HG03108 (cell line): ENCODE measurements around the gene STN1.
A peak's percentile ranks its signal among the peaks of the same experiment; 100 is the strongest.

ENCODE experiments used
- ATAC-seq: cut with Tn5 transposase; IDR thresholded peaks from one replicate; pipeline ENCODE4 v1.9.1; 2021; ENCODE audit warnings: moderate library complexity; ENCODE audit not compliant: unreplicated experiment

Gene STN1, protein sequence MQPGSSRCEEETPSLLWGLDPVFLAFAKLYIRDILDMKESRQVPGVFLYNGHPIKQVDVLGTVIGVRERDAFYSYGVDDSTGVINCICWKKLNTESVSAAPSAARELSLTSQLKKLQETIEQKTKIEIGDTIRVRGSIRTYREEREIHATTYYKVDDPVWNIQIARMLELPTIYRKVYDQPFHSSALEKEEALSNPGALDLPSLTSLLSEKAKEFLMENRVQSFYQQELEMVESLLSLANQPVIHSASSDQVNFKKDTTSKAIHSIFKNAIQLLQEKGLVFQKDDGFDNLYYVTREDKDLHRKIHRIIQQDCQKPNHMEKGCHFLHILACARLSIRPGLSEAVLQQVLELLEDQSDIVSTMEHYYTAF

DNA sequence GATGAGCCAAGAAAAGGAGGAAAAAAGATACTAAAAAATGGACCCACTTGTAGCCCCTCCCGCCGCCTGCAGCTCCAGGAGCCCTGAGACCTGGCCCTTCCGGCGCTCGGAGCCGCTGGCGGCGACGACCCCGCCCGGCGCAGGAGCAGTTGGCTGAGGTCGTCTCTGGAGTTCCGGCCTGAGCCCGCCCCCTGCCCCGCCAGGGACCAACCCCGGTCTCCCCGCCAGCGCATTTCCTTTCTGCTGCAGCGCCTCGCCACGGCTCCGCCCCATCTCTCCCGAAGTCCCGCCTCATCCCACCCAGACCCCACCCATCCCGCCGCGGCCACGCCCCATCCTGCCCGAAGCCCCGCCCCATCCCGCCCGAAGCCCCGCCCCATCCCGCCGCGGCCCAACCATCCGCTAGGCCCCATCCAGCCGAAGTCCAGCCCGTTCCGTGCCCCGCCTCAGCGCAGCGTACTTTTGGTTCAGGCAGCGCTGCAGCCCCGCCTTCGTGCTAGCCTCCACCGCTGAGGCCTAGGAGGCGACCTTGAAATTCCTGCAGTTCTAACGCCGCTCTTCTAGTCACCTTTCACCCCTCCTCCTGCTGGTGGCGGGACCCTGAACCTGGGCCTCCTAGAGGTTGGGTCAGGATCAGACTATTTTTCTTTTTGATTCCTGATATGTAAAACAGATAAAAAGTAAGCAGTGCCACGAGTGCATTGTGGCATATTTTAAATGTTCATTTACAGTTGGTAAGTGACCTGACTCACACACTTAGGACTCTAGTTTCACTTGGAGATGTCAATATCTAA is at the start of gene STN1:
Gene STN1, minus strand, starts transcription at position 132 of the 794 bp plus-strand sequence. CDS start 590 bp downstream, outside the sequence.
- peak; percentile 85 for ATAC-seq

DNA sequence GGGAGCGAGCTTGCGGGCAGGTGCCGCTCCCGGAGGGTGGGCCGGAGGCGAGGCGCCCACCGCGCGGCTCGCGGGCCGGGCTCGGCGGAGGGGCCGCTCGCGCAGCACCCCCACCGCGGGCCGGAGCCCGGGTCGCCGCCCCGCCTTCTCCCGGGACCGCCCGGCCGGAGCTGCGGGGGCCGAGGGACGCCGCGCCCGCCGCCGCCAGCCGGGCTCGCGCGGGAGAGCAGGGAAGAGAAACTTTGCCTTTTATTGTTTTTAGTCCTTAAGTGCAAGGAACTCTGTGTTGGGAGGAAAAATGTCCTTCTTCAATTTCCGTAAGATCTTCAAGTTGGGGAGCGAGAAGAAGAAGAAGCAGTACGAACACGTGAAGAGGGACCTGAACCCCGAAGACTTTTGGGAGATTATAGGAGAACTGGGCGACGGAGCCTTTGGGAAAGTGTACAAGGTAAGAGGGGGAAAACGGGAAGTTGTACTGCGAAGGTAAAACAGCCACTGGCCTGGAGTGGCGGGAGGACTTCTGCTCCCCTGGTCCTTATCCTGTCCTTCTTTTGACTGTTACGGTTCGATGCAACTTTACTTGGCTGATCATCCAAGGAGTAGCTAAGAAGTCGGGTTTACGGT is 49.6 kb upstream of the STN1 start:
- ATAC-seq = peak; percentile 39

DNA sequence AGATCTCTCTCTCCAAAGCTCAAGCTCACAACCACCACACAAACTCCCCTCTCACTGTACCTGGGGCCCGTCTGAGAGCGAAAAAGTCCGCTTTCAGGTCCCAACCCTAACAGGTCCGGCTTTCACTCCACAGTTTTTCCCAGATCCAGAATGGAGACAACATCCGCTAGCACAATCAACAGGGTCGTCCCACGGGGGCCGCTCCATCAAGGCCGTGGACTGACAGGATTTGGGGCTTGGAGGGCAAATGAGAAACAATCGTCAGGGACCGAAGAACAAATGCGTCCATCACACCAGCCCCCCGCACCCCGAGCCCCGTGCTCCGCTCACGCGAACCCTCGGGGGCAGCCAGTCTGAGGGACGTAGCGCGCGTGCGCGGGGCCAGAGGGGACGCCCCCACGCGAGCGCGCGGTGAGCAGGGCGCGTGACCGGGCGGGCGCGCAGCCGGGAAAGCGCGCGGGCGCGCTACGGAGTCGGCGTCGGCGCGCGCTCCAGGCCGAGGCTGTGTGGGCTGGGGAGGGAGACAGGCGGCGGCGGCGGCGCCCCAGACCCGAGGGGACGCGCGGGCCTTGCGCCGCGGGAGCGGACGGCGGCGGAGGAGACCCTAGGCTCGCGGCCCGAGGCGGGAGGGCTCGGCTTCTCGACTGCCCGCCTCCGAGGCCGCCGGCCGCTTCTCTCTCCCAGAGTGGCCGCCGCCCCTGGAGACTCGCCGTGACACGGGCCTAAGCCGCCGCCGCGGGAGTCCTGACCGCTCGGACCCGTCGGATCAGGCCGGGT is 48.9 kb upstream of the STN1 start, which contains the start of gene SLK:
Gene SLK, plus strand, starts transcription at position 470 of the 777 bp plus-strand sequence. CDS start 606 bp downstream, outside the sequence.
- ATAC-seq = peak; percentile 79

DNA sequence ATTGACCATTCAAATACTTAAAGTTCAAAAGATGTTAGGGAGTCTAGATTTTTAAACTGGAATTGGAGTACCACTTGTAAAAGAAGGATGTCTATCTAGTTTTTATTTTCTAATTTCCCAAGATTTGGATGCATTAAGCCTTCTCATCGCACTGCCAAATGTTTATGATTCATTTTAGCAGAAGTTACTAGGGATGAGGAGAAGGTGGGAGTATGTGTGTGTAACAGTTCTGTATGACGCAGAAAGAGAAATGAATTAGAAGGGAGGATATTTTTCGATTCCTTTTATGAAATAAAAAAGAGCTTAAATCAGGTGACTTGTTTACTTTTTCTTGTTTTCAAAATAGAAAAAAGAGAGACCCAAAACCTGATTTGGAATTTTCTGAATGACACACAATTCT is 42.1 kb upstream of the STN1 start:
- ATAC-seq = no peak

DNA sequence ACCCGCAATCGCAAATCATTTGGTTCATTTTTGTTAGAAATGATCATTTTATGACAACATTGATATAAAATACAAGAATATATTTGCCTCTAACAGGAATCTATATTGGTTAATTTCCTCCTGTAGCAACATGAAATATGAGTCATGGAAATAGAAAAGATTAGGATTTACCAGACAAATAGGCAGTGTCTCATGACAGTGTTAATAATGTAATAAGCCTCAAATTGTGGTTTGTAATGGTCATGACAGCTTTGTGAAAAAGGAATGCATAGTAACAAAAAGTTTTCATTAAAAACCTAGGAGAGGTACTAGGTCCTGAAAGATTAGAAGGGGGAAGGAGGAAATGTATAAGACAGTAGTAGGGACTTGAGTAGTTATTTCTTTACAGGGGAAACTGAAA is 41.0 kb upstream of the STN1 start:
- no peak for ATAC-seq

DNA sequence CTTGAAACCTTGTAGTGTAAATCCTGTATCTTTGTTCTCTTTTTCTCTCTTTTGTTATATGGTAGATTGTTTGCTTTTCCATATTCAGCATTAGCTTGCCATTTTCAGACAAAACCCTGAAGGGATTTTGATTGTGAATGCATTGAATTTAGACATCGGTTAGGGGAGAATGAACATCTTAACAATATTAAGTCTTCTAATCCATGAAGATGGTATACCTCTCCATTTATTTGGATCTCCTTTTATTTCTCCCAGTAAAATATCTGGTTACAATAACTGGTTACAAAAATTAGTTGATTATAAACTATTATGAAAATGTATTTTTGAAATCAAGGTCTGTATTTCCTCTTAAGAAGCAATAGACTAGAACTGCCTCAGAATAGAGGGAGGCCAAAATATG is 36.6 kb upstream of the STN1 start:
- no peak for ATAC-seq

DNA sequence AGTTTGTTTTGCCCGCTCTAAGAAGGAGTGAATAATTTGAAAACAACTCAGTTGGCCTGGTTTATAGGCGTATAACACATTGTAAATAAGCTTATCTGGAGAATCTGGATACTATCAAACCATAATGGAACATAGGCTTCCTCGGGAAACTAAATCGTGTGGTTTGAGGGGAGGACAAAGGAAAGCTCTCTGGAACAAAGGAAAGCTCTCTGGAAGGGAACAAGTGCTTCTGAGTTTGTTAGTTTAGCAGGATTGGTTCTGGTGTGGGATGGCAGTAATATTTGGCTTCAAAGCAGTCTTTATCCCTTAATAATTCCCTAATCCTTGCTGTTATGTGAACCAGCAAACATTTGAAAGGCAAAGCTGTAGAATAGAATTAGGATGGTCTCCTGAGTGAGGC is 34.0 kb upstream of the STN1 start:
- no peak for ATAC-seq

DNA sequence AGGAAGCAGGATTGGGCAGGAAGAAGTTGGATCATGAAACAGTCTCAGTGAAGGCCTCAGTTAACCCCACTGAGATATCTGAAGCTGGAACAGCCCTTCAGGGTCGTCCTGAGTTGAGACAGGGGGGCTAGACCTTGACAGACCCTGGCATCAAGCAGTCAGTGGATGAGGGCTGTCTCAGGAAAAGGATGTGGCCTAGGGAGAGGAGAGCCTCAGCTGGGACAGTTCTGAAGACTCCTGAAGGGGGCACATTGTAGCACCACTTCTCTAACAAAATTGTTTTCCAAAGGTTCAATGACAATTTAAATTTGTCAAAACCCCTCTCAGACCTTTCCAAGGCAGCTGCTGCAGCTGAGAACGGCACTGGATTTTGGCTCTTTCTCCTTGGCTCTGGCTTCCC is 33.2 kb upstream of the STN1 start:
- no peak for ATAC-seq

DNA sequence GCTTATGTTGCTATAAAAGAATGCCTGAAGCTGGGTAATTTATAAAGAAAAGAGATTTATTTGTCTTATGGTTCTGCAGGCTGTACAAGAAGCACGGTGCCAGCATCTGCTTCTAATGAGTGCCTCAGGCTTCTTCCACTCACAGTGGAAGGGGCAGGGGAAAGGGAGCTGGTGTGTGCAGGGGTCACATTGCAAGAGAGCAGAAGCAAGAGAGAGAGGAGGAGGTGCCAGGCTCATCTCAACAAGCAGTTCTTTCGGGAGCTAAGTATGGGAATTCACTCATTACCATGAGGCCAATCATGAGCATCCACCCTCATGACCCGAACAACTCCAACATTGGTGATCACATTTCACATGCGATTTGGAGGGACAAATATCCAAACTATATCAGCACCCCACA is 31.7 kb upstream of the STN1 start:
- ATAC-seq = no peak

DNA sequence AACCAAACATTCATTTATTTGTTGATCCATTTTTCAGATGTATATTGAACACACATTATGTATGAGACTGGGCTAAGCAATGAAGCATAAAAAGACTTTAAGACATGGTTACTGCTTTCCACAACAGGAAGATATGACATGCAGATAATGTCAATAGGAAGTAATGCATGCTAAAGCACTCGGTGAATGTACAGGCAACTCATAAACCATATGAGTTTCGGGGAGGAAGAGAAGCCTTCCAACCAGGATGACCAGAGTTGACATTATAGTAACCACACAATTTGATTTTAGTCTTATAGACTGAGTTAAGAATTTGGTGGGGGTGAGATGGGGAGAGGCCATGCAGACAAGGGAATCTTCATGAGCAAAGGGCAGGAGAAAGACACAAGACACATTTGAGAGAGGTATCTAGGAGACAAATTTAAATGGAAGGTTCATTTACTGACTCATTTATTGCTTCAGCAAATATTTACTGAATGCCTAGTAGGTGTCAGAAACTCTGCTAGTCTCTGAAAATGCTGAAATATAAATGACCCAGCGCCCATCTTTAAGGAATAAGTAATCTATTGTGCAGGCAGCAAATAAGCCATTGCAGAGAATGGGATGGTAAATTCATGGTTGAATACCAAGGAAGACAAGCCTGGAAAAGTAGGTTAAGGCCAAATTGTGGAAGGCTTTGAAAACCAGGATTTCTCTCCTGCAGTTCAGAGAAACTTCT is 30.0 kb upstream of the STN1 start:
- ATAC-seq = no peak

DNA sequence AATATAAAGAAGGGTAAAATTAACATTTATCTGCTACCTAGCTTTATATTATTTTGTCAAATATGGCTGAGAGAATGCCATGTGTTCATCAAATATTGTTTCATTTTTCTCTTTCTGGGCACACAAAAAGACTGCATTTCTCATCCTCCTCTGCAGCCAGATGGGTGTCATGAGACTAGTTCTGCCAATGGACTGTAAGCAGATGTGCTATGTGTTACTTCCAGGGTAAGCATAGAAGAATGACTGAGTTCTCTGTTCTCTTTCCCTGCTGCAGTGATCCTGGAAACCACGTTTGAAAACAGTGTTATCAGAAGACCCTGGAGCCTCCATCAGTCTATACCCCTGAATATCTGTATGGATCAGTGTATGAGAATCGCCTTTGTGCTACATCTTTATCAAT is 24.9 kb upstream of the STN1 start:
- no peak for ATAC-seq

DNA sequence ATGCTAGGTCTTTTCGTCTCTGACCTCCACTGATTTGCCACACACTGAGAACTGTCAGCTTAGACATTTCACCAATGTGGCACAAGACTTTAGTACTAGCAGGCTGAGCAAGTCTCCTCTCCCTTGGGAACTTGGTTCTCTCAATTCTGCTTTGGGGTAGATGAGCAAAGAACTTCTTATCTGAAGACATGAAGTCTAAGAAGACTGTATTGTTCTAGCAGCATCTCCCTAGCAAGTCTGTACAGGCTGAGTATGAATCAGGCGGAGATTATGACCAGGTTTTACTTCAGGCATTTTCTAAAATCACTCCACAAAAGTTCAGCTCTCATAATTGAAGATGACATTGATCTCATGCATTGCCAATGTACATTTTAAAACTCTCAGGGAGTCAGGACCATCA is 23.8 kb upstream of the STN1 start:
- ATAC-seq = no peak

DNA sequence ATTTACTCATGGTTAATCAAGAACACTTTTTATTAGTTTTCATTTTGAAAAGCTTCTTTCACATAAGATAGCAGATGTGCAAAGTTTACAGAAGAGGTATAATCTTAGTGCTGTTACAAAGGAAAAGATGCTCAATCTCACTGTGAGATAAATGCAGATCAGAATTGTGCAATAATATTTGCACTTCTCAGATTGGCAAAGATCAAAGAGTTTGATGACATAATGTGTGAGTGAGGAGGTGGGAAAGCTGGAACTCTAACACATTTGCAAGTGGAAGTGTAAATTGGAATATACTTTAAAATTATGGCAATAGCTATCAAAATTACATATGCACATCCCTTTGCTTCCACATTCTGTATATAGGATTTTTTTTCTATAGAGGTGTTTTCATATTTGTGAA is 21.5 kb upstream of the STN1 start:
- ATAC-seq = no peak

DNA sequence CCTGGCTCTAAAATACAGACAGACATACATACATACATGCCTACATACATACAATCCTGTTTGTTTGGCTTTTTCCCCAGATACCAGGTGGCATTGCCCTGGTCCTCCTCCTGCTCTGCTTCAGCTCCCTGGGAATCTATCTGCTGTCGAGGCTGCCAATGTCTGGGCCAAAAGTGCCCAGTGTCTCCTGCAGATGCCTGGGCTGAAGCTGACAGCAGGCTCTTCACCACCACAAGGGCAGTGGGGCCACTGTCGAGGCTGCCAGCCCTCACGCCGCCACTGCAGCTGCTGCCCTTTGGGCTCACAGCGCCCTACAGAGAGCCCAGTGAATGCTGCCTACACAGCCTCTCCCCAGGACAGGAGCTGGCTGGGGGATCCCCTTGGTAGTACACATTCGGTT is 18.0 kb upstream of the STN1 start:
- no peak for ATAC-seq

DNA sequence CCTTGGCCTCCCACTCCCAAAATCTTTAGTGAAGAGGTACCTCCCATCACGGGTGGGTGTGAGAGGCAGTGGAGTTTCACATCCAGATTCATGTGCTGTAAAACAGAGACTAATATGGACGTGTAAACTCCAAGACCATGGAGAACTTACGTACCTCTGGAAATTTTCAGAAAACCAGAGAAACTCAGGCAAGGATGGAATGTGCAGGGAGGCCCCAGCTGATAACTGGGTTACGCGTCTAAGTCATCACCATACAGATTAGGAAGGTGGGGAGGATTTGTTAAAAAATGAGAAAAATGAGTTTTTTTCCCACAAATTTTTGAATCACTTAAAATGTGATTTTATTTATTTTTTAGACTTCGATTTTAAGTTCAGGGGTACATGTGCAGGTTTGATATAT is 16.3 kb upstream of the STN1 start:
- no peak for ATAC-seq

DNA sequence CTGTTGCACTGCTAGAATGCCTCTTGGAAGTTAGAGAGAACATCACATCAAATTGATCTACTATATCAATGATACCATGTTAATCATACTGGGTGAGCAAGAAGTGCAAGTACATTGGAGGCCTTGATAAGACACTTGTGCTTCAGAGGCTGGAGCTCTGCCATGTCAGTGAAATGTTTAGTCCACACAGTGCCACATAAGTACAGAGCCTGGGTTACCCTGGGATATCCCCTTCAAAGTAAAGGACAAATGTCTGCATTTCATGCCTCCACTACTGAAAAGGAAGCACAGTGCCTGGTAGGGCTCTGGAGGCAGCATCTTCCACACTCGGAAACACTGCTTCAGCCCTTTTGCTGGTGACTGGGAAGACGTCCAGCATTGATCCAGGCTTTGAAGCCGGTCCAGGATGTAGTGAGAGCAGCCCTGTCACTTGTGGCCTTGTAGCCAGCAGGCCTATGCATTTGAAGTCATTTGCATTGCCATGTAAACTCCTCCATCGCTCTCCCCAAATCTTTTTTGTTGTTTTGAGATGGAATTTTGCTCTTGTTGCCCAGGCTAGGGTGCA is 15.7 kb upstream of the STN1 start:
- no peak for ATAC-seq

DNA sequence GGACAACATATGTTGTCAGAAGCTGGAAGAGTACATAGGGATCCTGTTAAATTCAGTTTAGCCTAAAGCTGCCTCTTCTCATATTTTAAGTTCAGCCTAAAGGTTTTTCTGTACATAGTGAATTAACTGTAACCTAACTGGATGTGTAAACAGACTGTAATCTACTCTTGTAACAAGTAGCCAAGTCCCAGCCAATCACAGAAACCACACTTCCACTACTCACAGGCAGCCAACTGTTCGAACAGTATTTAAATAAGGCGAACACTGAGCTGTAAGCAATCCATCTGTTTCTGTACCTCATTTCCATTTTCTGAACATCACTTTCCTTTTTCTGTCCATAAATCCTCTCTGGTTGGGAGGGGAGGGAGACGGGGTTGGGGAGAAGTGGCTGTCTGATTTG is 15.0 kb upstream of the STN1 start:
- no peak for ATAC-seq

DNA sequence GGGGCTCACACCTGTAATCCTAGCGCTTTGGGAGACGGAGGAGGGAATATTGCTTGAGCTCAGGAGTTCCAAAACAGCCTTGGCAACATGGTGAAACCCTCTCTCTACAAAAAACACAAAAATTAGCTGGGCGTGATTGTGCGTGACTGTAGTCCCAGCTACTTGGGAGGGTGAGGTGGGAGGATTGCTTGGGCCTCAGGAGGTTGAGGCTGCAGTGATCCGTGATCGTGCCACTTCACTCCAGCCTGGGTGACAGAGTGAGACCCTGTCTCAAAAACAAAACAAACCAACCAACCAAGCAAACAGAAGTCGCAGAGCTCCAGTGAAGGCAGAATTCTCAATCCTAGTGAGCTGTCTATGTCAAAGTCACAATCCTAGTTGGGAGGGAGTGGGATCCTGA is 14.3 kb upstream of the STN1 start:
- no peak for ATAC-seq

DNA sequence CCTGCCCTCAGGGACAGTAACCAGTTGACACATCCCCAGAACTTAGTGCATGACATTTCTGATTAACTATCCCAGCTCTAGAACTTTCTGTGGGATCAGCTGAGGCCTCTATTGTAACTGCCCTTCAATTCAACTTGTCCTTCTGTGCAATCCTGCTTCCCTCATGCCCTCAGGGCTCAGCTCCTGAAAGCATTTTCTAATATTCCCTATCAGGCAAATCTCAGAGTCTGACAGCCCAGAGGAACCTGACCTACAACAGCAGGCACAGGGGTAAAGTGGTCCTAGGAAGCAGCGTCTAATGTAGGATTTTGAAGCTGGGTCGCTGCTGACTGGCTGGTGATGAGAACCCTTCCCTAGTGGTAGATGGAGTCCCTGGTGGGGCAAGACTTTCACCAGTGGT is 13.6 kb upstream of the STN1 start:
- ATAC-seq = no peak

DNA sequence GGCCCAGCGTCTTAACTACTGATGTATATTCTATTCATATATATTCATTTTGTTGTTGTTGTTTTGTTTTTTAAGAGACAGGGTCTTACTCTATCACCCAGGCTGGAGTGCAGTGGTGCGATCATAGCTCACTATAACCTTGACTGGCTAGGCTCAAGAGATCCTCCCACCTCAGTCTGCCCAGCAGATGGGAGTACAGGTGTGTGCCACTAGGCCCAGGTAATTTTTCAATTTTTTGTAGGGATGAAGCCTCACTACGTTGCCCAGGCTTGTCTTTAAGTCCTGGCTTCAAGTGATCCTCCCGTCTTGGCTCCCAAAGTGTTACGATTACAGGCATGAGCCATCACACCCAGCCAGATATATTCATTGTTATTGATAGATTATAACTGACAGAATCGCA is 12.9 kb upstream of the STN1 start:
- no peak for ATAC-seq
